ENCODE results near the gene PARP16.
"Not testable (repeated sequence)": the region's sequence is repeated elsewhere in the genome, so short reads cannot be mapped to it uniquely, and the experiment has no call there.

The PARP16 gene

GRCh38 chr15:65244638-65245037, 42.0 kb downstream of the PARP16 start (continued):
- TF ChIP-seq ZNF366 (tag by site-specific recombination; conservative IDR thresholded peaks at IDR 0.05): no peak
- TF ChIP-seq ZNF513 (tag by site-specific recombination; IDR thresholded peaks at IDR 0.05): no peak
- TF ChIP-seq ZNF354C (tag by site-specific recombination; IDR thresholded peaks at IDR 0.05; ENCODE audit: borderline replicate concordance, low read depth): no peak
- TF ChIP-seq ZNF292 (tag by site-specific recombination; IDR thresholded peaks at IDR 0.05; ENCODE audit: borderline replicate concordance, low read depth): no peak
- no peak for TF ChIP-seq ZNF530 (tag by site-specific recombination; IDR thresholded peaks at IDR 0.05; ENCODE audit: low read depth)
- TF ChIP-seq SALL2 (tag by site-specific recombination; IDR thresholded peaks at IDR 0.05; ENCODE audit: borderline replicate concordance): no peak
- no peak for TF ChIP-seq ZBTB44 (tag by site-specific recombination; IDR thresholded peaks at IDR 0.05)
- TF ChIP-seq ZNF132 (tag by site-specific recombination; IDR thresholded peaks at IDR 0.05; ENCODE audit: borderline replicate concordance): no peak
- no peak for TF ChIP-seq RBAK (tag by site-specific recombination; IDR thresholded peaks at IDR 0.05)
- no peak for TF ChIP-seq ZNF529 (tag by site-specific recombination; IDR thresholded peaks at IDR 0.05; ENCODE audit: insufficient replicate concordance)
- TF ChIP-seq PRDM1 (tag by site-specific recombination; IDR thresholded peaks at IDR 0.05): no peak
- TF ChIP-seq ZNF26 (tag by site-specific recombination; IDR thresholded peaks at IDR 0.05): no peak

GRCh38 chr15:65236443-65236842, 50.2 kb downstream of the PARP16 start:
- CTCF ChIA-PET: not testable (repeated sequence)

GRCh38 chr15:65233696-65234095, 53.0 kb downstream of the PARP16 start:
- ChIA-PET POLR2A (no interaction called here), CTCF (no interaction called here)
- no peak overlapping the region for H3K27ac ChIP-seq (ENCODE audit: extremely low read depth, low read depth, low read length)
- H3K9me3 ChIP-seq (ENCODE audit: control insufficient read depth, insufficient read depth, low read depth, low read length): no peaks in the 10 kb centered on the region
- H3K36me3 ChIP-seq (ENCODE audit: control insufficient read depth in 2 of 2, insufficient read depth in 1 of 2, low read length in 2 of 2): no peaks in the 10 kb centered on the region
- no peak overlapping the region for H3K4me3 ChIP-seq (ENCODE audit: low read depth, low read length)
- no peaks in the 10 kb centered on the region for H3K4me1 ChIP-seq (ENCODE audit: control insufficient read depth, insufficient read depth, low read length)
- no peak for TF ChIP-seq ZNF596 (tag by site-specific recombination; IDR thresholded peaks at IDR 0.05)
- TF ChIP-seq OVOL3 (tag by site-specific recombination; IDR thresholded peaks at IDR 0.05): no peak
- TF ChIP-seq ZNF148 (tag by site-specific recombination; IDR thresholded peaks at IDR 0.05; ENCODE audit: borderline replicate concordance): no peak
- no peak for TF ChIP-seq ZBTB26 (tag by site-specific recombination; optimal IDR thresholded peaks at IDR 0.05)
- TF ChIP-seq ZNF248 (tag by site-specific recombination; IDR thresholded peaks at IDR 0.05): no peak
- TF ChIP-seq PRDM1 (tag by site-specific recombination; IDR thresholded peaks at IDR 0.05): no peak
- TF ChIP-seq BCL6B (tag by site-specific recombination; IDR thresholded peaks at IDR 0.05): no peak
- TF ChIP-seq ZBTB49 (tag by site-specific recombination; IDR thresholded peaks at IDR 0.05; ENCODE audit: low read depth): no peak
- TF ChIP-seq ZNF23 (tag by site-specific recombination; IDR thresholded peaks at IDR 0.05; ENCODE audit: borderline replicate concordance): no peak
- no peak for TF ChIP-seq ZNF777 (tag by site-specific recombination; IDR thresholded peaks at IDR 0.05; ENCODE audit: borderline replicate concordance)

More at GRCh38 chr15:65236443-65236842, 50.2 kb downstream of the PARP16 start:
- H3K4me3 ChIP-seq (ENCODE audit: low read depth, low read length); H3K9me3 ChIP-seq (ENCODE audit: control insufficient read depth, insufficient read depth, low read depth, low read length); H3K4me1 ChIP-seq (ENCODE audit: control insufficient read depth, insufficient read depth, low read length); H3K36me3 ChIP-seq (ENCODE audit: control insufficient read depth in 2 of 2, insufficient read depth in 1 of 2, low read length in 2 of 2); POLR2A ChIA-PET; H3K27ac ChIP-seq (ENCODE audit: extremely low read depth, low read depth, low read length): not testable (repeated sequence)
